A673 (cell line): ENCODE measurements around the gene ZNRD2.

Experiments used
- CTCF ChIP-seq: fragments of 300-800, 200-600 bp; sonication (generic); conservative IDR thresholded peaks from 2 replicates; pipeline ENCODE4 v1.5.1; 2017; ENCODE audit warnings: low read depth, mild to moderate bottlenecking, antibody characterized with exemption, low read length, moderate library complexity, mixed read lengths
- EZH2 ChIP-seq: fragments of 200-600 bp; sonication (generic); IDR thresholded peaks from 2 replicates; pipeline ENCODE4 v1.6.1; 2017; ENCODE audit warnings: borderline replicate concordance, low read depth, mild to moderate bottlenecking, mixed read lengths, antibody characterized with exemption, low read length; ENCODE audit not compliant: poor library complexity, severe bottlenecking

GRCh38 chr11:65524014-65524740, 46.1 kb upstream of the ZNRD2 start:
- TF ChIP-seq CTCF (no peak), EZH2 (no peak)
